DMS79 (cell line): Measurements from ENCODE around the gene C4A.

Experiments
- DNase-seq: peaks from one replicate; lab custom pipeline; 2025; lab: John Stamatoyannopoulos, UW

Gene C4A

GRCh38 chr6:32050562-32050961 lies 68.7 kb downstream of the C4A start:
- no peak for DNase-seq
